CD14-positive monocyte (primary cell): ENCODE data around the gene TSHZ2. TPM values are rescaled to one million over a fixed set of nuclear protein-coding genes. Genes with fewer than 3 reads are reported as not detected.

Experiments
- DNase-seq, 3 donors: peaks; one replicate each; pipeline ENCODE4 v3.0.0-alpha.2; 2011 to 2022
- H2AFZ ChIP-seq: 2 replicates; pipeline ENCODE4 v1.6.0; 2012; ENCODE audit warnings: mild to moderate bottlenecking, low read depth, low read length, inconsistent platforms; ENCODE audit not compliant: insufficient read depth, poor library complexity, severe bottlenecking
- H3K27ac ChIP-seq, 2 donors: 1 replicate in 1 of 2; 2 replicates in 1 of 2; pipeline ENCODE4 v1.5.1; 2012 to 2013; ENCODE audit warnings: low read length in 2 of 2, control low read depth in 1 of 2, inconsistent platforms in 1 of 2, low read depth in 1 of 2, mild to moderate bottlenecking in 1 of 2
- H3K27me3 ChIP-seq, 2 donors: one replicate each; pipeline versions ENCODE4 v1.6.0 to v1.6.1; 2011 to 2013; ENCODE audit warnings: low read length in 2 of 2; ENCODE audit not compliant: control insufficient read depth in 2 of 2, insufficient read depth in 2 of 2
- H3K36me3 ChIP-seq, 2 donors: replicated peaks in 1 of 2; 1 replicate in 1 of 2; 2 replicates in 1 of 2; pipeline versions ENCODE4 v1.5.1 to v1.6.1; 2012 to 2013; ENCODE audit warnings: low read length in 2 of 2, control low read depth in 1 of 2, inconsistent platforms in 1 of 2, mild to moderate bottlenecking in 1 of 2; ENCODE audit not compliant: insufficient read depth in 2 of 2, control insufficient read depth in 1 of 2
- H3K4me1 ChIP-seq, 2 donors: 1 replicate in 1 of 2; 2 replicates in 1 of 2; pipeline versions ENCODE4 v1.5.1 to v1.6.1; 2012 to 2013; ENCODE audit warnings: low read length in 2 of 2, control low read depth in 1 of 2, inconsistent platforms in 1 of 2, mild to moderate bottlenecking in 1 of 2, moderate library complexity in 1 of 2; ENCODE audit not compliant: insufficient read depth in 2 of 2, control insufficient read depth in 1 of 2
- H3K4me2 ChIP-seq: replicated peaks from 2 replicates; pipeline ENCODE3; 2012; ENCODE audit warnings: low read length, moderate library complexity, mild to moderate bottlenecking; ENCODE audit not compliant: poor library complexity, severe bottlenecking; ENCODE audit errors: extremely low read depth
- H3K4me3 ChIP-seq, 3 experiments: fragments of 200-600 bp in 1 of 3; sonication (generic) in 1 of 3; replicated peaks in 1 of 3; 1 replicate in 2 of 3; 2 replicates in 1 of 3; pipeline ENCODE4 v1.5.1; 2011 to 2013; ENCODE audit warnings: low read length in 3 of 3, mild to moderate bottlenecking in 3 of 3, control low read depth in 2 of 3, low read depth in 2 of 3, inconsistent platforms in 1 of 3, moderate library complexity in 1 of 3
- H3K79me2 ChIP-seq: 2 replicates; pipeline ENCODE4 v1.6.0; 2012; ENCODE audit warnings: mild to moderate bottlenecking, control low read depth, inconsistent platforms, low read length, moderate library complexity; ENCODE audit not compliant: insufficient read depth
- H3K9ac ChIP-seq: 2 replicates; pipeline ENCODE4 v1.6.0; 2017; ENCODE audit warnings: low read length, mild to moderate bottlenecking; ENCODE audit not compliant: insufficient read depth, poor library complexity, severe bottlenecking
- H3K9me3 ChIP-seq, 2 donors: replicated peaks in 1 of 2; 1 replicate in 1 of 2; 2 replicates in 1 of 2; pipeline versions ENCODE4 v1.5.1 to v1.6.1; 2012 to 2013; ENCODE audit warnings: low read length in 2 of 2, control low read depth in 1 of 2; ENCODE audit not compliant: control insufficient read depth in 1 of 2, insufficient read depth in 1 of 2
- H4K20me1 ChIP-seq: 2 replicates; pipeline ENCODE4 v1.6.0; 2012; ENCODE audit warnings: mild to moderate bottlenecking, low read length, control low read depth, moderate library complexity; ENCODE audit not compliant: insufficient read depth
- H3K27ac Mint-ChIP-seq, 7 donors: one replicate each; pipeline ENCODE4 v1.8.0; 2020; ENCODE audit warnings: mild to moderate bottlenecking in 7 of 7, mixed read lengths in 7 of 7, moderate library complexity in 6 of 7, inconsistent platforms in 2 of 7
- H3K27me3 Mint-ChIP-seq, 3 donors: one replicate each; pipeline ENCODE4 v1.8.0; 2021 to 2022; ENCODE audit warnings: low read depth in 3 of 3, mild to moderate bottlenecking in 3 of 3, mixed read lengths in 3 of 3, moderate library complexity in 3 of 3, inconsistent platforms in 1 of 3
- H3K36me3 Mint-ChIP-seq, 2 donors: one replicate each; pipeline ENCODE4 v1.8.0; 2020; ENCODE audit warnings: mixed read lengths in 2 of 2, inconsistent platforms in 1 of 2, mild to moderate bottlenecking in 1 of 2
- H3K4me1 Mint-ChIP-seq: one replicate; pipeline ENCODE4 v1.8.0; 2020; ENCODE audit warnings: mild to moderate bottlenecking, mixed read lengths
- H3K4me3 Mint-ChIP-seq, 2 donors: one replicate each; pipeline ENCODE4 v1.8.0; 2020; ENCODE audit warnings: mild to moderate bottlenecking in 2 of 2, mixed read lengths in 2 of 2, moderate library complexity in 1 of 2
- H3K9me3 Mint-ChIP-seq, 7 donors: one replicate each; pipeline ENCODE4 v1.8.0; 2020 to 2022; ENCODE audit warnings: mixed read lengths in 7 of 7, mild to moderate bottlenecking in 6 of 7, moderate library complexity in 6 of 7, inconsistent platforms in 2 of 7
- CTCF ChIP-seq: fragments of 200-600 bp; IDR thresholded peaks from one replicate; pipeline ENCODE4 v1.8.0; 2022; ENCODE audit warnings: antibody characterized with exemption, mild to moderate bottlenecking
- WGBS: methylation state at CpG from one replicate; pipeline ENCODE4 v1.1.5; 2013; ENCODE audit warnings: missing lambda C conversion rate; ENCODE audit not compliant: insufficient coverage; 5-methylcytosine and 5-hydroxymethylcytosine counted together
- intact Hi-C, 2 donors: fragments of 100-400 bp; cut with micrococcal nuclease; formaldehyde crosslinking; loops; one replicate each; pipeline versions ENCODE4 v1.15.0 to v1.15.1; 2023
- polyA plus RNA-seq, 3 donors: library from polyadenylated mRNA; depleted of rRNA in 1 of 3; unstranded in 2 of 3; stranded (reverse) in 1 of 3; fragments of 300-500 nt in 2 of 3; fragments of >200 nt in 1 of 3; fragmentation: Illumina TruSeq in 2 of 3; gene quantifications; 1 replicate in 2 of 3; 2 replicates in 1 of 3; pipeline ENCODE4 v1.2.3, GENCODE V29; 2012 to 2021

Gene TSHZ2
- polyA plus RNA-seq, 3 donors = not detected

- no peak overlapping the region for H3K4me3 ChIP-seq
- WGBS = no CpG with 5 or more reads among the region's 1 CpG
- no peaks in the 10 kb centered on the region for H3K27me3 ChIP-seq
- H3K36me3 ChIP-seq = no peaks in the 10 kb centered on the region
- TF ChIP-seq CTCF = no peak
- intact Hi-C loops = no loop called here
- no peaks in the 10 kb centered on the region for H3K9me3 ChIP-seq
- H3K27ac ChIP-seq = no peak overlapping the region
- H3K4me2 ChIP-seq = no peak overlapping the region
- Mint-ChIP-seq H3K27me3 (peaks cover 0 to 1% (median 0%) of the 10 kb centered on the region in 3 donors), H3K4me1 (no peaks in the 10 kb centered on the region), H3K36me3 (no peaks in the 10 kb centered on the region), H3K4me3 (no peak overlapping the region), H3K9me3 (peaks cover 0 to 8% (median 0%) of the 10 kb centered on the region in 7 donors), H3K27ac (no peak overlapping the region)
- H3K4me1 ChIP-seq = no peaks in the 10 kb centered on the region
- DNase-seq = no peak
- H4K20me1 ChIP-seq = no peaks in the 10 kb centered on the region
- H3K79me2 ChIP-seq = no peaks in the 10 kb centered on the region
- H3K9ac ChIP-seq = no peak overlapping the region
- no peak overlapping the region for H2AFZ ChIP-seq
Measured at GRCh38 chr20:52948491-52948890, 23.7 kb upstream of the TSHZ2 start.

- Histone ChIP-seq H3K4me3 (no peak overlapping the region), H3K36me3 (no peaks in the 10 kb centered on the region), H4K20me1 (no peaks in the 10 kb centered on the region), H3K9me3 (no peaks in the 10 kb centered on the region), H3K27ac (no peak overlapping the region), H3K27me3 (no peaks in the 10 kb centered on the region), H3K4me2 (no peak overlapping the region), H3K79me2 (no peaks in the 10 kb centered on the region), H3K4me1 (no peaks in the 10 kb centered on the region), H3K9ac (no peak overlapping the region), H2AFZ (no peak overlapping the region)
- Mint-ChIP-seq H3K27me3 (peaks cover 0 to 4% (median 0%) of the 10 kb centered on the region in 3 donors), H3K4me1 (no peaks in the 10 kb centered on the region), H3K4me3 (no peak overlapping the region), H3K27ac (no peak overlapping the region), H3K36me3 (no peaks in the 10 kb centered on the region), H3K9me3 (peaks cover 0 to 9% (median 2%) of the 10 kb centered on the region in 7 donors)
- no CpG with 5 or more reads among the region's 1 CpG for WGBS
- intact Hi-C loops = no loop called here
- TF ChIP-seq CTCF = no peak
- no peak for DNase-seq
Measured at GRCh38 chr20:52953020-52953419, 19.1 kb upstream of the TSHZ2 start.
